Gastrocnemius medialis (tissue), 4 donors: ENCODE measurements around the gene PSMG2.

Source experiments
- CTCF ChIP-seq, 5 experiments: fragments of 450-650 bp in 3 of 5; fragments of 200-600 bp in 2 of 5; sonication (generic) in 2 of 5; IDR thresholded peaks in 4 of 5; conservative IDR thresholded peaks in 1 of 5; 1 replicate in 4 of 5; 2 replicates in 1 of 5; pipeline ENCODE4 v1.5.1; 2016 to 2019; ENCODE audit warnings: antibody characterized with exemption in 5 of 5, mild to moderate bottlenecking in 3 of 5, moderate library complexity in 3 of 5
- POLR2A ChIP-seq, 2 donors: fragments of 450-650 bp; IDR thresholded peaks; one replicate each; pipeline ENCODE4 v1.6.1; 2017; ENCODE audit warnings: antibody characterized with exemption in 2 of 2, mild to moderate bottlenecking in 2 of 2, moderate library complexity in 2 of 2

- TF ChIP-seq CTCF (IDR thresholded peaks at IDR 0.05 in 4 of 5, conservative IDR thresholded peaks at IDR 0.05 in 1 of 5) (peak in 3 of 5 experiments; percentile 18 to 48 (median 31)), POLR2A (IDR thresholded peaks at IDR 0.05) (no peak)
These were observed 41.3 kb downstream of the PSMG2 start for GRCh38 chr18:12744103-12744502.
